Measurements from ENCODE around the gene LY6G6C. TPM values are rescaled to one million over a fixed set of nuclear protein-coding genes. Genes with fewer than 3 reads are reported as not detected.

Gene LY6G6C
- total RNA-seq, 2 donors from 2014 or later: not detected

DNA sequence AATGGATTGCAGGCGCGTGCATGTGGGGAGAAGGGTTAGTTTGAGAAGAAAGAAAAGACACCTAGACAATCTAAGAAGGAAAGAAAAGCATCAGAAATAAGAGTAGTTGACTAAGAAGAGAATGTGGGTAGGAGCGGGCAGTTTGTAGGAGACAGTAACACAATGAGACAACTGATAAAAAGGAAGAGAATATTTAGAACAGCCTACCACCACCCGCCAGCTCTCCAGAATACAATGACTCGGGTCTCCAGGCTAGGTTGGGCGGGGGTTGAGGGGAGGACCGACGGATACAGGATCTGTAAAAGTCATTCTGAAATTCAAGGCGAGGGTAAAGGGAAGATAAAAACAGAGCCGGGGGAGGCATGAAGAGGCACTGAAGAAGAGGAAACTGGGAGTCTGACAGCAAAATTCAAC is 19.1 kb downstream of the LY6G6C start:
- 0% methylated on average over 10 of the region's 10 CpGs for WGBS, 2 donors
- no peaks in the 10 kb centered on the region for H3K27me3 ChIP-seq
- intact Hi-C loops (cut with DNase I): no loop called here

DNA sequence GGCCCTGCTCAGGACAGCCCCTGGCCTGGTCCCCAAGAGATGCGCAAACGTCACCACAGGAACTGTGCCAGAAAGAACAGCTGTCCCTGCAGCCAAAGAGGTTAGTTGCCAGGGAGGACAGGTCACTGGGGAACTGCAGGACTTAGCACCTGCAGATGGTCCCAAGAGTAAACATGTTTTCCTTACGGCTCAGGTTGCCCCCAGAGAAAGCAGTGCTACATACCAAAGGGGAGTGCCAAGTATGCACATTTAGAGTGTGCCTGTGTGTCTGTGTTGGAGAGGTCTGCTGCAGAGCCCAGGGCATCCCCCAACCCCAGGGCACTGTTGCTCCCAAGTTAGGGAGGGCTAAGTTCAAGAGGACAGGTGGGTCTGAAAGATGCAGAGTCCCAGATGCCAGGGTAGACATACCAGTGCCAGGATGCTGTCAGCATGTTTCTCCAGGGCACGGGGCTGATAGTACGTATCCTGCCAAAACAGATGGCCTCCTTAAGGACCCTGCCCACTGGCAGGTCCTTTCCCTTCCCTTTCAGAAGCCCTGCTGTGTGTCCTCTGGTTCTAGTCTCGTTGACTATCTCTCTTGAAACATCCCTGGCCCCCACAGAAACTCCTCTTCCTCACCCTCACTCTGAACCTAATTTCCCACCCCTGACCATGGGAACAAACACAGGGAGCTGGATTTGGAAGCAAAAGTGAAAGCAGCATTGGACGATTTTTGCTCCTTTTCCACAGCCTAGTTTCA is 19.7 kb downstream of the LY6G6C start:
- peaks cover 0 to under 1% of the 10 kb centered on the region in 2 donors for H3K36me3 ChIP-seq (replicated peaks in 1 of 2; ENCODE audit: insufficient read depth in 1 of 2, low read depth in 2 of 2)
- intact Hi-C loops (cut with DNase I): no loop called here
- H3K4me1 ChIP-seq: peaks cover 23% of the 10 kb centered on the region
- H3K9me3 ChIP-seq: no peaks in the 10 kb centered on the region
- H3K27me3 ChIP-seq: no peaks in the 10 kb centered on the region
- WGBS, 2 donors: 14 to 24% methylated on average over 4 to 7 of the region's 7 CpGs
- TF ChIP-seq CTCF (IDR thresholded peaks at IDR 0.05): no peak
- peak in 3 of 4 donors; percentile 39 to 46 (median 44) for DNase-seq
- peak overlapping the region in 1 of 2 donors; percentile 40 for H3K4me3 ChIP-seq
- no peak for ATAC-seq
- H3K27ac ChIP-seq: peak overlapping the region in 3 of 4 donors; percentile 90 to 97 (median 95)

More for the DNA sequence above, 19.1 kb downstream of the LY6G6C start:
- Histone ChIP-seq H3K4me1 (peaks cover 23% of the 10 kb centered on the region), H3K36me3 (replicated peaks in 1 of 2; ENCODE audit: insufficient read depth in 1 of 2, low read depth in 2 of 2) (no peaks in the 10 kb centered on the region), H3K27ac (peak overlapping the region in 3 of 4 donors; percentile 90 to 97 (median 95)), H3K9me3 (no peaks in the 10 kb centered on the region), H3K4me3 (peak overlapping the region; percentile 40 to 52)
- ATAC-seq (no peak), DNase-seq (no peak)
- no peak for TF ChIP-seq POLR2A (IDR thresholded peaks at IDR 0.05)
- TF ChIP-seq CTCF (IDR thresholded peaks at IDR 0.05): no peak

DNA sequence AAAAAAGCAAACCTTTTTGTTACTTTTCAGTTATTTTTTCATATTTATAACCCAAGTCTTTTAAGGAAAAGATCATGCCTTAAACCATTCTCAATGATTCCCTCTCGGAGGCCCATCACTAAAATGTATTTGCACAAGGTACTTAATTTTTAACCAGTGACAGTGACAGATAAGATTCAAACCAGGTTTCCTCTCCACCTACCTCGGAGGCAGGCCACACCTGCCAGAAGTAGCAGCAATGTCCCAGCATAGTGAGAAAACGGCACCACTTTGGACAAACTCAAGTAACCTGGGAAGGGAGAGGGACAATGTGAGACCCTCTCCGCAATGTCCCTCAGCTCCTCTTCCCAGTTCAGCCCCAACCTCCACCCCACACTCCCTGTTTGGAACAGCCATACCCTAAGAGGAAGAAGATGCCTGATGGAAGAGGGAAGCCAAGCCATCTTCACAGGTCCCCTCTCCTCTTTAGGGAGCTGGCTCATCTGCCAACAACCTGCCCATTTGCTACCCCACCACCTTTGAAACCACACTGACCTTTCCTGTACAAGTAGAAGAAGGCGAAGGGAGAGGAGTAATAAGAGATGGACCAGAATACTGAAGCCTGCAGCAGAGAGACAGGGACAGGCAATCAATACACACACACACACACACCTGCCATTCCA is 20.7 kb downstream of the LY6G6C start:
- no peak for DNase-seq
- no peak overlapping the region for H3K27ac ChIP-seq
- TF ChIP-seq POLR2A (IDR thresholded peaks at IDR 0.05): no peak
- TF ChIP-seq CTCF (IDR thresholded peaks at IDR 0.05): no peak
- H3K9me3 ChIP-seq: no peaks in the 10 kb centered on the region
- H3K4me1 ChIP-seq: peaks cover 23% of the 10 kb centered on the region
- no peak overlapping the region for H3K4me3 ChIP-seq
- intact Hi-C loops (cut with DNase I): no loop called here
- 47% methylated on average over 5 of the region's 5 CpGs for WGBS, 2 donors
- H3K27me3 ChIP-seq: no peaks in the 10 kb centered on the region
- no peak for ATAC-seq
- H3K36me3 ChIP-seq (replicated peaks in 1 of 2; ENCODE audit: insufficient read depth in 1 of 2, low read depth in 2 of 2): peaks cover 0 to 2% of the 10 kb centered on the region in 2 donors

GRCh38 chr6:31697555-31697954 is 24.0 kb downstream of the LY6G6C start:
- WGBS, 2 donors: 50 to 61% methylated on average over 3 of the region's 3 CpGs
- Histone ChIP-seq H3K27me3 (no peaks in the 10 kb centered on the region), H3K27ac (no peak overlapping the region), H3K36me3 (replicated peaks in 1 of 2; ENCODE audit: insufficient read depth in 1 of 2, low read depth in 2 of 2) (peaks cover 0 to 2% of the 10 kb centered on the region in 2 donors), H3K4me3 (no peak overlapping the region), H3K4me1 (peaks cover 17% of the 10 kb centered on the region), H3K9me3 (no peaks in the 10 kb centered on the region)
- intact Hi-C loops (cut with DNase I): no loop called here
- DNase-seq: no peak
- TF ChIP-seq POLR2A (IDR thresholded peaks at IDR 0.05) (no peak), CTCF (IDR thresholded peaks at IDR 0.05) (no peak)
- no peak for ATAC-seq
